Body of pancreas (tissue), 4 donors: ENCODE data around the gene SERPINB6. TPM values are rescaled to one million over a fixed set of nuclear protein-coding genes. Genes with fewer than 3 reads are reported as not detected.

Experiments used
- ATAC-seq: fragments of 150-250 bp; one replicate; pipeline ENCODE4 v1.9.1; 2016
- DNase-seq, 4 donors: peaks; one replicate each; pipeline ENCODE4 v3.0.0-alpha.2; 2019
- H3K27ac ChIP-seq, 4 donors: fragments of 200-600 bp; sonication (generic); 1 replicate in 3 of 4; 2 replicates in 1 of 4; pipeline versions ENCODE4 v1.5.1 to v1.6.1; 2016 to 2019; ENCODE audit warnings: mild to moderate bottlenecking in 1 of 4, mixed read lengths in 1 of 4, moderate library complexity in 1 of 4
- H3K27me3 ChIP-seq, 2 donors: fragments of 200-600 bp; sonication (generic); one replicate each; pipeline ENCODE4 v1.6.0; 2016; ENCODE audit warnings: mild to moderate bottlenecking in 1 of 2
- H3K36me3 ChIP-seq, 2 donors: fragments of 200-600 bp; sonication (generic); replicated peaks in 1 of 2; 2 replicates each; pipeline ENCODE4 v1.5.1; 2016; ENCODE audit warnings: low read depth in 2 of 2; ENCODE audit not compliant: insufficient read depth in 1 of 2
- H3K4me1 ChIP-seq: fragments of 200-600 bp; sonication (generic); one replicate; pipeline ENCODE4 v1.6.0; 2016
- H3K4me3 ChIP-seq, 2 donors: fragments of 200-600 bp; sonication (generic); 1 replicate in 1 of 2; 2 replicates in 1 of 2; pipeline ENCODE4 v1.5.1; 2016 to 2019
- H3K9me3 ChIP-seq, 3 donors: fragments of 200-600 bp; sonication (generic); 1 replicate in 2 of 3; 2 replicates in 1 of 3; pipeline ENCODE4 v1.5.1; 2016
- POLR2A ChIP-seq, 3 donors: fragments of 450-650 bp; IDR thresholded peaks; one replicate each; pipeline ENCODE4 v1.6.1; 2016; ENCODE audit warnings: antibody characterized with exemption in 3 of 3, mild to moderate bottlenecking in 2 of 3
- WGBS, 2 donors: methylation state at CpG; one replicate each; pipeline ENCODE4 v1.1.5; 2017; 5-methylcytosine and 5-hydroxymethylcytosine counted together
- intact Hi-C: fragments of 100-400 bp; cut with DNase I; formaldehyde crosslinking; loops from one replicate; pipeline ENCODE4 v1.15.1; 2023
- total RNA-seq, 2 donors: library from RNA; depleted of rRNA; stranded (reverse); fragments of >200 nt; gene quantifications; one replicate each; pipeline ENCODE4 v1.1.0, GENCODE V29; 2016
- TF ChIP-seq, protein P1 (sequence below), 7 experiments: fragments of 450-650 bp in 4 of 7; fragments of 200-600 bp in 3 of 7; sonication (generic) in 3 of 7; IDR thresholded peaks; one replicate each; pipeline ENCODE4 v1.5.1; 2016 to 2019; ENCODE audit warnings: antibody characterized with exemption in 7 of 7

SERPINB6 gene
- total RNA-seq, 2 donors from 2014 or later: 113 to 147 TPM

DNA sequence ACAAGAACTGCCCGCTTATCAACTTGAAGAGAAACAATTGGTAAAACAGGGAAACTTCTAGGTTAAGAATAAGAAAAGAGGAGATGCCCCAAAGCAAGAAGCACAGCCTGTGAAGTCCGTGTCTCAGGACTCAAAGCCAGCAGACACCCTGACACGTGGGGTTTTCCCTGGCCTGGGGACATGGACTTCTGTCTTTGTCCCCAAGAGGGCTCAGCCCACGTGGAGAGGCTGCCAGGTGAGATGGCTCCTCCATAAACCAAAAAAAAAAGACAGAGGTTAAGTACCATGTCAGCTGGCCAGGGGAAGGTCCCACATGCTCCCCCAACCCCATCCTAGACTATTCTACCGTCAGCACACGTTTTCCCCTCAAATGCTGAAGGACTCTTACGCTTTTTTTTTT is 9.9 kb downstream of the SERPINB6 start:
- peak overlapping the region; percentile 81 to 90 (median 86) for H3K27ac ChIP-seq
- peak in 3 of 4 donors; percentile 35 to 49 (median 42) for DNase-seq
- no peaks in the 10 kb centered on the region for H3K27me3 ChIP-seq
- TF ChIP-seq, protein P1, sequence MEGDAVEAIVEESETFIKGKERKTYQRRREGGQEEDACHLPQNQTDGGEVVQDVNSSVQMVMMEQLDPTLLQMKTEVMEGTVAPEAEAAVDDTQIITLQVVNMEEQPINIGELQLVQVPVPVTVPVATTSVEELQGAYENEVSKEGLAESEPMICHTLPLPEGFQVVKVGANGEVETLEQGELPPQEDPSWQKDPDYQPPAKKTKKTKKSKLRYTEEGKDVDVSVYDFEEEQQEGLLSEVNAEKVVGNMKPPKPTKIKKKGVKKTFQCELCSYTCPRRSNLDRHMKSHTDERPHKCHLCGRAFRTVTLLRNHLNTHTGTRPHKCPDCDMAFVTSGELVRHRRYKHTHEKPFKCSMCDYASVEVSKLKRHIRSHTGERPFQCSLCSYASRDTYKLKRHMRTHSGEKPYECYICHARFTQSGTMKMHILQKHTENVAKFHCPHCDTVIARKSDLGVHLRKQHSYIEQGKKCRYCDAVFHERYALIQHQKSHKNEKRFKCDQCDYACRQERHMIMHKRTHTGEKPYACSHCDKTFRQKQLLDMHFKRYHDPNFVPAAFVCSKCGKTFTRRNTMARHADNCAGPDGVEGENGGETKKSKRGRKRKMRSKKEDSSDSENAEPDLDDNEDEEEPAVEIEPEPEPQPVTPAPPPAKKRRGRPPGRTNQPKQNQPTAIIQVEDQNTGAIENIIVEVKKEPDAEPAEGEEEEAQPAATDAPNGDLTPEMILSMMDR (IDR thresholded peaks at IDR 0.05): peak in 3 of 7 experiments; percentile 7 to 18 (median 7)
- TF ChIP-seq POLR2A (IDR thresholded peaks at IDR 0.05): no peak
- H3K9me3 ChIP-seq: no peaks in the 10 kb centered on the region
- H3K4me1 ChIP-seq: peaks cover 76% of the 10 kb centered on the region
- H3K4me3 ChIP-seq: peak overlapping the region; percentile 7 to 17
- intact Hi-C loops: no loop called here
- 26 to 30% methylated on average over 7 of the region's 7 CpGs for WGBS, 2 donors
- H3K36me3 ChIP-seq: peaks cover 0 to under 1% of the 10 kb centered on the region in 2 donors
- ATAC-seq: peak; percentile 5

DNA sequence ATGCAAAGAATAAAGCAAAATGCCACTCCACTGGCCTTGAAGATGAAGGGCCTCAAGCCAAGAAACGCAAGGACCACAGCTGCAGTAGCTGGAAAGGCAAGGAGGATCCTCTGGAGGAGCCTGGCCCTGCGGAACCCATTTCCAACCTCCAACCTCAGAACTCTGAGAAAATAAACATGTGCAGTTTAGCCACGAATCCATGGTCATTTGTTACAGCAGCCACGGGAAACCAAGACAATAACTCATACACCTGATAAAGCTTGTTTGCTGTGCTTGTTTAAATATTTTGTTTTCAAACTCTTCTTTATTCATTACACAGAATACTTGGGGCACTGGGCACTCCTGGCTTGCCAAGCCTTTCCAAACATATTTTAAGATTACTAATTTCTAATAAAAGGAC is 10.4 kb downstream of the SERPINB6 start:
- DNase-seq (peak; percentile 48 to 73 (median 57)), ATAC-seq (peak; percentile 66)
- Histone ChIP-seq H3K27me3 (no peaks in the 10 kb centered on the region), H3K4me3 (peak overlapping the region; percentile 7 to 17), H3K36me3 (peaks cover 0 to 3% of the 10 kb centered on the region in 2 donors), H3K9me3 (no peaks in the 10 kb centered on the region), H3K27ac (peak overlapping the region; percentile 81 to 90 (median 86)), H3K4me1 (peaks cover 70% of the 10 kb centered on the region)
- intact Hi-C loops: no loop called here
- WGBS, 2 donors: 17 to 22% methylated on average over 4 of the region's 4 CpGs
- TF ChIP-seq POLR2A (IDR thresholded peaks at IDR 0.05): peak in 2 of 3 donors; percentile 68 to 69
- TF ChIP-seq, protein P1 (IDR thresholded peaks at IDR 0.05): no peak

DNA sequence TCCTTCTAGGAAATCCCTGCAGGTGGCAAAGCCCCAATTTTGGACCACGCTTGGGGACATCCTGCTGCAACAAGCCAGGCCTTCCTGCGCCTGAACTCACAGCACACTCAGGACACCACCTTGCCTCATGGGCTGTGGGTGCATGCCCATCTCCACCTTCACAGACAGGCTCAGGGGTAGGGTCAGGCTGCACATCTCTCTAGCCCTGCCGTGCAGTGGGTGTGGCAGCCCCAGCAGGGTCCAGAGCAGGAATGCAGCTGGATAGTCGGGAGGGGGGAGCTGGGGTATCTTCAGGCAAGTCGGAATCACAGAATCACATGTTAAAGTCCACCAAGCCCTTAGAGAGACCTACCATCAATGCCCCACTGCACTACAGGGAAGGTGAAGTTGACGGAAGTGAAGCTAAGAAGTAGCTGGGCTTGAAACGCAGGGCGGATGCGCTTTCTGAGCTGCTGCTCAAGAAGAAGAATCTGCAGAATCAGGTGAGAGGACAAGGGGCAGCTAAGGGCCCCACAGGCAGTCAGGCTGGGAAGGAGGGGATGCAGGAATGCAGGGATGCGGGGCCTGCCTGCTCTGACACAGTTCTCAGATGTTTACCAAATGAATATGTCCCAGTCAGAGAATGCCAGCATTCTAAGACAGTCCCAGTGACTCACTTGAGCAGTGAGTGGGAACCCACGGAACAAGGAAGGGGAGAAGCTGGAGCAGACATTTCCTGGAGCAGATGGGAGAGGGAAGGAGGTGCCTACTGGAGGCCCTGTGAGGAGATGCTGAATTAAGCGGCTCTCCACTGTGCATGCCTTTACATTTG is 11.3 kb downstream of the SERPINB6 start:
- Histone ChIP-seq H3K36me3 (peaks cover 0 to 3% of the 10 kb centered on the region in 2 donors), H3K4me3 (no peak overlapping the region), H3K27ac (peak overlapping the region in 3 of 4 donors; percentile 83 to 90 (median 88)), H3K9me3 (no peaks in the 10 kb centered on the region), H3K27me3 (no peaks in the 10 kb centered on the region), H3K4me1 (peaks cover 67% of the 10 kb centered on the region)
- TF ChIP-seq POLR2A (IDR thresholded peaks at IDR 0.05): no peak
- TF ChIP-seq, protein P1 (IDR thresholded peaks at IDR 0.05): no peak
- 67% methylated on average over 12 of the region's 12 CpGs for WGBS, 2 donors
- intact Hi-C loops: no loop called here
- DNase-seq: peak in 2 of 4 donors; percentile 29 to 38
- ATAC-seq: no peak

DNA sequence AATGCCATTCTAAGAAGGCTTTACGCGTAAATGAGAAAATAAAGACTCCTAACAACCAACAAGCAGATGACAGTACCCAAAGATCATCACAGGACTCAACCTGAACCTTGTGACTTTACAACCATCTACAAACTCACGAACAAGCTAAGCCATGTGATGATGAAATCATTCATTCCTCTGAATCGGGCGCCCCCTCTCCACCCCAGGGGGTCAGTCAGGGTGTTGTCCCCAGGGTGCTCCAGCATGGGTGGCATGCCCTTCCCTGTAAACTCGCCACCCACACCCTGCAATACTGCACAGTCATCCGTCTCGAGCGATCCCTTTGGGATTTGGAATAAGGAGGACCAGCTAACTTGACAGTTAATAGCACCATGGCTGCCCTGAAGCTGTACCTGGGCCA is 12.6 kb downstream of the SERPINB6 start:
- intact Hi-C loops: no loop called here
- no peaks in the 10 kb centered on the region for H3K27me3 ChIP-seq
- no peaks in the 10 kb centered on the region for H3K9me3 ChIP-seq
- ATAC-seq (no peak), DNase-seq (no peak)
- H3K27ac ChIP-seq: peak overlapping the region in 2 of 4 donors; percentile 47 to 88
- WGBS, 2 donors: 88 to 89% methylated on average over 9 of the region's 9 CpGs
- peaks cover 0 to 5% of the 10 kb centered on the region in 2 donors for H3K36me3 ChIP-seq
- no peak for TF ChIP-seq POLR2A (IDR thresholded peaks at IDR 0.05)
- TF ChIP-seq, protein P1 (IDR thresholded peaks at IDR 0.05): no peak
- H3K4me3 ChIP-seq: no peak overlapping the region
- peaks cover 66% of the 10 kb centered on the region for H3K4me1 ChIP-seq
